GM19351 (cell line): Measurements from ENCODE around the gene CDK15.
"Not testable (repeated sequence)": the region's sequence is repeated elsewhere in the genome, so short reads cannot be mapped to it uniquely, and the experiment has no call there.

Experiments
- ATAC-seq: cut with Tn5 transposase; IDR thresholded peaks from one replicate; pipeline ENCODE4 v1.9.1; 2021; ENCODE audit warnings: mild to moderate bottlenecking, moderate library complexity; ENCODE audit not compliant: unreplicated experiment

Gene CDK15

GRCh38 chr2:201806442-201807170 is at the start of gene CDK15:
TSS of gene CDK15 (plus strand) at chr2:201806537. CDS start at chr2:201806665, 128 bp downstream.
- no peak for ATAC-seq

GRCh38 chr2:201758234-201758633 is 48.1 kb upstream of the CDK15 start:
- ATAC-seq = no peak

GRCh38 chr2:201758873-201759272 is 47.5 kb upstream of the CDK15 start:
- ATAC-seq = no peak

GRCh38 chr2:201759567-201759966 is 46.8 kb upstream of the CDK15 start:
- ATAC-seq = no peak

- ATAC-seq = no peak
These were observed 45.2 kb upstream of the CDK15 start for GRCh38 chr2:201761101-201761500.

GRCh38 chr2:201764469-201764868 is 41.9 kb upstream of the CDK15 start:
- not testable (repeated sequence) for ATAC-seq

- no peak for ATAC-seq
These were observed 40.5 kb upstream of the CDK15 start for GRCh38 chr2:201765799-201766198.

- ATAC-seq = no peak
These were observed 37.4 kb upstream of the CDK15 start for GRCh38 chr2:201768918-201769317.

- ATAC-seq = no peak
These were observed 36.5 kb upstream of the CDK15 start for GRCh38 chr2:201769666-201770373.

- ATAC-seq = no peak
These were observed 32.3 kb upstream of the CDK15 start for GRCh38 chr2:201773990-201774389.

- no peak for ATAC-seq
These were observed 31.8 kb upstream of the CDK15 start for GRCh38 chr2:201774546-201774945.

- no peak for ATAC-seq
These were observed 31.0 kb upstream of the CDK15 start for GRCh38 chr2:201775326-201775725.

GRCh38 chr2:201777043-201777442 is 29.3 kb upstream of the CDK15 start:
- ATAC-seq = no peak

- no peak for ATAC-seq
These were observed 28.5 kb upstream of the CDK15 start for GRCh38 chr2:201777869-201778268.

- ATAC-seq = peak; percentile 13
These were observed 26.2 kb upstream of the CDK15 start for GRCh38 chr2:201779901-201780673.

GRCh38 chr2:201780674-201781493 is 25.5 kb upstream of the CDK15 start, which contains the start of gene ALS2:
TSS of gene ALS2 (minus strand) at chr2:201780933. CDS start at chr2:201768885, 12,048 bp downstream.
- ATAC-seq = peak; percentile 94

- ATAC-seq = no peak
These were observed 24.7 kb upstream of the CDK15 start for GRCh38 chr2:201781557-201782051.

GRCh38 chr2:201784563-201784962 is 21.8 kb upstream of the CDK15 start:
- no peak for ATAC-seq

GRCh38 chr2:201785135-201785534 is 21.2 kb upstream of the CDK15 start:
- ATAC-seq = no peak

- ATAC-seq = no peak
These were observed 19.9 kb upstream of the CDK15 start for GRCh38 chr2:201786471-201786870.
